Stimulated activated CD4-positive, alpha-beta T cell treated with anti-CD3 and anti-CD28 coated beads, Interleukin-4, amount 100 ng/mL, for 48 hours (primary cell): ENCODE measurements around the gene AHCYL1.
A peak's percentile ranks its signal among the peaks of the same experiment; 100 is the strongest.
"Not testable (repeated sequence)": the region's sequence is repeated elsewhere in the genome, so short reads cannot be mapped to it uniquely, and the experiment has no call there.

ENCODE experiments used
- DNase-seq, 2 donors: peaks; one replicate each; pipeline ENCODE4 v3.0.0-alpha.2; 2020; ENCODE audit warnings: low read depth in 2 of 2

Gene AHCYL1

DNA sequence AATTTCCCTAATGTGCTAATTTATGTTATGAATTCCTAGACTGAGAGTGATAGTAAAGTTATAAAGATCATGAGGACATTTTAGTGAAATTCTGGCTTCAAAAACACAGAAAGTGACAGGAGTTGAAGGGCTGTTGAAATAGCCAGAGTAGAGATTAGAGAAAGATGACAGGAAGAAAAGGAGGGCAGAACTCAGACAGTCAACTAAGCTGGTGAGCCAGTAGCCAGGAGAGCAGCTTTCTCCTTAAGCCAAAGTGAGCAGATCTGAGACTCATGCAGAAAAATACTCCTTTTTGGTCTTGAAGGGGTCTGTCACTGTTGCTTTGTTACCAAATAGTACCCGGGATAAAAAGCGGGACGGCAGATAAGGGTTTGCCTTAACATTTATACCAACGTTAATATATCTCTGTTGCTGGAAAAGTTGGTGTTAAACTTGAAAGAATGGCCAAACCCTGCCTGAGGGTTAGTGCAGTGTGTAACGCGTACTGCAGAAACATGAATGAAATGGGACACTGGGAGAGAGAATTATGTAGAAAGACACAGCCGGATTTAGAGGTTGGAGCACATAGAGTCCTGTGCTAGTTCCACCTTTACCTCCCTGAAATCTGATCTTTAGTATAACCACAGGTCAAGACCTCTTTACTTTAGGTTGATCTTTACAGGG, 12.8 kb downstream of the AHCYL1 start:
- no peak for DNase-seq

GRCh38 chr1:109997867-109998229, 13.3 kb downstream of the AHCYL1 start:
- no peak for DNase-seq

DNA sequence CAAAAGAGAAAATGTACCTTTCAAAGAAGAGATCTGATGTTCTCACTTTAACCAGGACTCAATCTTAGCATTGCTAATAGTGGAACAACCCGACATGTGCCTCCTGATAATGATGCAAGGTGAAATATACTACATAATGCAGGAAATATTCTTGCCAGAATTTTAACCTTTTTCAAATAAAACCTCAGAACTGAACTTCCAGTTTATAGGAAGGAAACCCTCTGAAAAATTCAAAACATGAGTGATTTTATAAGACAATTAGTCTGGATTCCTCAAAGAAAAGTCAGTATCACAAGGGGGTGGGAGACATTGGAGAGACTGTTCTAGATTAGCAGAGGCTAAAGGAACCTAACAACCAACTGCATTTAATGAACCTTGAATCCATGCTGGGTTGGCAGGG, 18.1 kb downstream of the AHCYL1 start:
- DNase-seq, result no peak

- peak; percentile 20 to 38 for DNase-seq
These were observed 19.3 kb downstream of the AHCYL1 start for GRCh38 chr1:110003747-110004428.

- DNase-seq, result no peak
These were observed 20.0 kb downstream of the AHCYL1 start for GRCh38 chr1:110004583-110004982.

- DNase-seq, result no peak
These were observed 21.4 kb downstream of the AHCYL1 start for GRCh38 chr1:110005971-110006370.

- DNase-seq, result no peak
These were observed 22.0 kb downstream of the AHCYL1 start for GRCh38 chr1:110006516-110006915.

- DNase-seq, result no peak
These were observed 22.7 kb downstream of the AHCYL1 start for GRCh38 chr1:110007046-110007830.

- DNase-seq, result no peak
These were observed 24.5 kb downstream of the AHCYL1 start for GRCh38 chr1:110008971-110009565.

- no peak for DNase-seq
These were observed 27.0 kb downstream of the AHCYL1 start for GRCh38 chr1:110011527-110012041.

- no peak for DNase-seq
These were observed 27.7 kb downstream of the AHCYL1 start for GRCh38 chr1:110012100-110012780.

DNA sequence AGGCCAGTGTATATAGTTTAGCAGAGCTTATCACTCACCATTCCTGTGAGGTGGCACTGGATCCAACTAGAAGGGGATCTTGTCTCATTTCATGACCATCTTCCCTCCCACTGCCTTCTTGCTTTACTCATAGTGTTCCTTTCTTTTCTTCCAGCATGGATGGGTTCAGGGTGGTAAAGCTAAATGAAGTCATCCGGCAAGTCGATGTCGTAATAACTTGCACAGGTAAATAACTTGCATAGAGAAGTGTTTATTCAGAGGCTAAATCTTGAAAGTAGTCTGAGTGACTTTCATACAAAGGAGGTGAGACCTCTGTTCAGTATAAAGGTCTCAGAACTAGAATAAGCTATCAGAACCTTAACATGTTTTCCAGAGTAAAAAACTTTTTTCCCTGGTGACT, 33.2 kb downstream of the AHCYL1 start:
- no peak for DNase-seq

GRCh38 chr1:110018396-110018795, 33.8 kb downstream of the AHCYL1 start:
- DNase-seq, result no peak

- no peak for DNase-seq
These were observed 35.2 kb downstream of the AHCYL1 start for GRCh38 chr1:110019770-110020169.

DNA sequence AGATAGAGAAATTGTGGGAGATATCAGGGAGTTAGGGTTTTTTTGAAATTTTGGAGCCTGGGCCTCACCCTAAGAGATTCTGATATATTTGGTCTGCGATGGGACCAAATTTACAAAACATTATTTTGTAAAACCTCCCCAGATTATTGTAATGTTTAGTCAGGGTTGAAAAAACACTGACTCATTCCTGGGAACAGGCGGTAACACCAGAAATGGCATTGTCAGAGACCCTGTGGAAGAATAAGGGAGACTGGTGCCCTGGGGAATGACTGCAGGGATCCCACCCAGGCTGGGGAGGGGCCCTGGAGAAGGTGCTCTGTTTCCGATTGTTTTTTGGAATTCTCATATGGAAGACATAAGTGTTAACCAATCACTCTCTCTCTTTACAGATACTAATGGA, 36.7 kb downstream of the AHCYL1 start:
- no peak for DNase-seq

DNA sequence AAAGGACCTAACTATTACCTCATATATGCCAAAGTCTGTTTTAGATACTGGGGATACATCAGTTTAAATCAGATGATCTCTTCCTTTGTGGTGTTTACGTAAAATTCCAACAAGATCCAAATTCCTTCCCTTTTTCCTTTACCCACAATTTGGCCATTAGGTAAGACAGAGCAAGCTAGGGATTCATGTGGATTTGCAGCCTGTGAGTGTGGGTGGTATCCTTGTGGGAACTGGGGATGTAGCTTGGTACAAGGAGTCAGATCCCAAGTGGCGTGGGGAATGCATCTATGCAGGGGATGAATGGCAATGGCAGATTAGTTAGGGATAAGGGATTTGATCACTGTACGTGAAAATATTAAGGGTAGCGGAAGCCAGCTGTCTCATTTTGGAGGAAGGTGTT, 40.0 kb downstream of the AHCYL1 start:
- DNase-seq, result no peak

GRCh38 chr1:110030687-110031086, 46.1 kb downstream of the AHCYL1 start:
- not testable (repeated sequence) for DNase-seq

GRCh38 chr1:110032327-110032726, 47.8 kb downstream of the AHCYL1 start:
- DNase-seq, result no peak

DNA sequence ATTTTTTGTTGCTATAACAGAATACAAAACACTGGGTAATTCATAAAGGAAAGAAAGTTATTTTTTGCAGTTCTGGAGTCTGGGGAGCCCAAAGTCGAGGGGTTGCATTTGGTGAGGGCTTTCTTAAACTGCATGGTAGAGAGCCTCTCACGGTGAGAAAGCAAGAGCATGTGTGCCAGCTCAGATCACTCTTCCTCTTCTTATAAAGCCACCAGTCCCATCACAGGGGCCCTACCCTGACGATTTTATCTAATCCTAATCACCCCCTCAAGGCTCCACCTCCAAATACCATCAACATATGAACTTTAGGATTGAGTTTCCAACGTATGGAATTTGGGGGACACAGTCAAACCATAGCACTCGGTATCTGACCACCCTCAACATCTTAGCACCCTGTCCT, 48.9 kb downstream of the AHCYL1 start:
- no peak for DNase-seq

DNA sequence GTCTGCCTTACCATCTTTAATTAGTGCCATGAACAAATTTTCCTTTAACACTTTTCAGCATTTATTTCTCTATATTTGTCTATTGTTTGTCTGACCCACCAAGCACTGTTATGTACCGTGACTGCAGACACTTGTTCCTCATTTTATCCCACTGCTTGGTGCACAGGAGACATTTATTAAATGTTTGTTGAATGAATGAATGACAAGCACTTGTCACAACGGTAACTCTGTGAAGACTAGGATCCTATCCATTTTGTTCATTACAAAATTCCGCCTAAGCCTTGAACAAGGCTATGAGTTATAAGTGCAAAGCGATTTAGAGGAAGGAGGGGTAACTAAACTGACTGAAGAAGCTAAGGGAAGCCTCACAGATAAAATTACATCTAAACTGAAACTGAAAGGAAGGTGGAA, 49.5 kb downstream of the AHCYL1 start:
- DNase-seq, result no peak

GRCh38 chr1:110034451-110035235, 50.1 kb downstream of the AHCYL1 start, which contains the start of gene STRIP1:
Gene STRIP1 (plus strand): TSS chr1:110034624. CDS start chr1:110034638, 14 bp downstream.
- DNase-seq, result peak; percentile 82 to 87
